B cell (primary cell): ENCODE data around the gene ASCC2. TPM values are rescaled to one million over a fixed set of nuclear protein-coding genes. Genes with fewer than 3 reads are reported as not detected.

Experiments used
- ATAC-seq: fragments of 200-7000 bp; cut with Tn5 transposase; one replicate; pipeline ENCODE4 v1.10.0; 2021; ENCODE audit warnings: low read depth, mild to moderate bottlenecking, moderate number of reproducible peaks, moderate library complexity
- CTCF ChIA-PET: fragments of 350-600 bp; sonication (Branson Sonifier 250); formaldehyde crosslinking; loops from one replicate; lab custom pipeline; 2021; ENCODE audit warnings: antibody characterized with exemption, inconsistent platforms; lab: Charles Lee
- POLR2A ChIA-PET: fragments of 350-600 bp; sonication (Branson Sonifier 250); formaldehyde crosslinking; loops from one replicate; lab custom pipeline; 2021; ENCODE audit warnings: antibody characterized with exemption; lab: Charles Lee
- DNase-seq: peaks from one replicate; pipeline ENCODE4 v3.0.0; 2013
- H2AFZ ChIP-seq: 2 replicates; pipeline ENCODE4 v1.6.1; 2012; ENCODE audit warnings: mild to moderate bottlenecking, low read depth, low read length; ENCODE audit not compliant: insufficient read depth, poor library complexity, severe bottlenecking
- H3K27ac ChIP-seq, 2 donors: 1 replicate in 1 of 2; 2 replicates in 1 of 2; pipeline ENCODE4 v1.5.1; 2012 to 2013; ENCODE audit warnings: low read length in 2 of 2, mild to moderate bottlenecking in 2 of 2, moderate library complexity in 1 of 2
- H3K27me3 ChIP-seq, 4 experiments: fragments of 200-600 bp in 1 of 4; sonication (generic) in 1 of 4; replicated peaks in 1 of 4; 1 replicate in 2 of 4; 2 replicates in 2 of 4; pipeline versions ENCODE4 v1.6.1 to v1.7.0; 2013 to 2016; ENCODE audit warnings: low read length in 3 of 4, mild to moderate bottlenecking in 2 of 4, mixed read lengths in 1 of 4, moderate library complexity in 1 of 4; ENCODE audit not compliant: insufficient read depth in 4 of 4, control insufficient read depth in 3 of 4; ENCODE audit errors: control extremely low read depth in 1 of 4
- H3K36me3 ChIP-seq, 2 experiments: replicated peaks in 1 of 2; 1 replicate in 1 of 2; 2 replicates in 1 of 2; pipeline versions ENCODE4 v1.6.1 to v1.7.1; 2013; ENCODE audit warnings: low read length in 1 of 2; ENCODE audit not compliant: insufficient read depth in 2 of 2, control insufficient read depth in 1 of 2; ENCODE audit errors: control extremely low read depth in 1 of 2, extremely low read depth in 1 of 2
- H3K4me1 ChIP-seq, 2 donors: fragments of 200-600 bp in 1 of 2; sonication (generic) in 1 of 2; 1 replicate in 1 of 2; 2 replicates in 1 of 2; pipeline versions ENCODE4 v1.5.1 to v1.6.1; 2013 to 2017; ENCODE audit warnings: low read length in 2 of 2; ENCODE audit not compliant: control insufficient read depth in 2 of 2, insufficient read depth in 2 of 2
- H3K4me2 ChIP-seq: replicated peaks from 2 replicates; pipeline ENCODE3; 2012; ENCODE audit warnings: mild to moderate bottlenecking, low read depth, low read length; ENCODE audit not compliant: poor library complexity, severe bottlenecking
- H3K4me3 ChIP-seq, 5 experiments: fragments of 200-600 bp in 1 of 5; sonication (generic) in 1 of 5; 1 replicate in 3 of 5; 2 replicates in 2 of 5; pipeline versions ENCODE4 v1.5.1 to v1.7.0; 2011 to 2016; ENCODE audit warnings: low read length in 4 of 5, mild to moderate bottlenecking in 4 of 5, low read depth in 2 of 5, control low read depth in 1 of 5, moderate library complexity in 1 of 5; ENCODE audit not compliant: insufficient read depth in 1 of 5; ENCODE audit errors: control extremely low read depth in 1 of 5, extremely low read depth in 1 of 5
- H3K79me2 ChIP-seq: fragments of 200-600 bp; sonication (generic); one replicate; pipeline ENCODE4 v1.6.0; 2016; ENCODE audit warnings: low read length; ENCODE audit not compliant: control insufficient read depth, insufficient read depth
- H3K9ac ChIP-seq: fragments of 200-600 bp; sonication (generic); 2 replicates; pipeline ENCODE4 v1.6.1; 2017; ENCODE audit warnings: mild to moderate bottlenecking, low read length, moderate library complexity
- H3K9me3 ChIP-seq, 3 donors: one replicate each; pipeline versions ENCODE4 v1.6.1 to v1.7.1; 2013; ENCODE audit warnings: low read length in 2 of 3; ENCODE audit not compliant: control insufficient read depth in 2 of 3, insufficient read depth in 1 of 3; ENCODE audit errors: control extremely low read depth in 1 of 3
- H4K20me1 ChIP-seq: 2 replicates; pipeline ENCODE4 v1.6.0; 2012; ENCODE audit warnings: mild to moderate bottlenecking, low read length; ENCODE audit not compliant: insufficient read depth, control insufficient read depth, poor library complexity, severe bottlenecking
- H3K27ac Mint-ChIP-seq: one replicate; pipeline ENCODE4 v1.8.0; 2021; ENCODE audit warnings: mixed read lengths
- H3K27me3 Mint-ChIP-seq: one replicate; pipeline ENCODE4 v1.8.0; 2021; ENCODE audit warnings: mixed read lengths
- H3K4me1 Mint-ChIP-seq: one replicate; pipeline ENCODE4 v1.8.0; 2021; ENCODE audit warnings: mixed read lengths
- H3K4me3 Mint-ChIP-seq: one replicate; pipeline ENCODE4 v1.8.0; 2021; ENCODE audit warnings: mixed read lengths
- H3K9me3 Mint-ChIP-seq: one replicate; pipeline ENCODE4 v1.8.0; 2022; ENCODE audit warnings: mixed read lengths; ENCODE audit not compliant: insufficient read depth
- EZH2 ChIP-seq: IDR thresholded peaks from 2 replicates; pipeline ENCODE4 v1.6.1; 2012; ENCODE audit warnings: borderline replicate concordance, low read depth, mild to moderate bottlenecking, moderate library complexity, low read length; ENCODE audit not compliant: insufficient read depth, poor library complexity, severe bottlenecking
- WGBS: methylation state at CpG from one replicate; pipeline ENCODE4 v1.1.5; 2013; ENCODE audit warnings: missing lambda C conversion rate; ENCODE audit not compliant: insufficient coverage; 5-methylcytosine and 5-hydroxymethylcytosine counted together
- intact Hi-C: fragments of 100-400 bp; cut with micrococcal nuclease; formaldehyde crosslinking; loops from one replicate; pipeline ENCODE4 v1.10.0; 2022
- polyA plus RNA-seq: library from polyadenylated mRNA; depleted of rRNA; stranded (reverse); fragments of >200 nt; gene quantifications from 2 replicates; pipeline ENCODE4 v1.2.3, GENCODE V29; 2012
- total RNA-seq, 2 donors: library from RNA; stranded (reverse); fragments of 120-200 nt in 1 of 2; gene quantifications; 1 replicate in 1 of 2; 2 replicates in 1 of 2; pipeline versions ENCODE4 v1.2.3 to v1.2.4, GENCODE V29; 2013 to 2022
- TF ChIP-seq, protein P1 (sequence below): fragments of 200-600 bp; IDR thresholded peaks from one replicate; pipeline ENCODE4 v1.8.0; 2022; ENCODE audit warnings: antibody characterized with exemption, mild to moderate bottlenecking

Gene ASCC2
- total and polyA plus RNA-seq, 2 donors (not counting 1 experiment from before 2014, with no cell fraction given) = 81.1 to 84.0 TPM

DNA sequence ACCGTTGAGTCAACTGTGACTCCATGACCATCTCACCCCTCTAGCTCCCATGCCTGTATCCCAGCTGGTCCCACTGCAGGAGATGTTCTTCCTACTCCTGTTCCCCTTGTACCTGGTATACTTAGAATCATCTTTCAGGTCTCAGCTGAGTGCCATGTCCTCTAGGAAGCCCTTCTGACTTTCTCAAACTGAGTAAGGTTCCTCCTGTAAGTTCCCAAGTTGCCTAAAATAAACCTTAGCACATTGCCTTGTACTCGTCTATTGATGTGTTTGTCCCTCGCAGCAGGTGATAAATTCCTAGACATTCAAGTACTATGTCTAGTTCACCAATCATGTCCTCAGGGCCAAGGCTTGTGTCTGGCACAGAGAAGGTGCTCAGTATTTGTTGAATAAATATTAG is 18.4 kb upstream of the ASCC2 start:
- intact Hi-C loops = no loop called here
- POLR2A ChIA-PET = no interaction called here
- H3K9ac ChIP-seq = no peak overlapping the region
- DNase-seq (no peak), ATAC-seq (no peak)
- no peaks in the 10 kb centered on the region for H3K4me1 ChIP-seq
- no peaks in the 10 kb centered on the region for H3K4me1 Mint-ChIP-seq
- no peak overlapping the region for H3K4me3 Mint-ChIP-seq
- CTCF ChIA-PET = interaction anchor here (0.5 kb wide), 1 partner anchor 957 kb away, joined by 4 read pairs; no protein-coding TSS in a partner anchor
- H3K9me3 ChIP-seq = no peaks in the 10 kb centered on the region
- no peak overlapping the region for H3K27ac ChIP-seq
- 67% methylated on average over 1 of the region's 3 CpGs for WGBS
- no peaks in the 10 kb centered on the region for H3K79me2 ChIP-seq
- H3K9me3 Mint-ChIP-seq = no peaks in the 10 kb centered on the region
- no peak overlapping the region for H2AFZ ChIP-seq
- H3K27ac Mint-ChIP-seq = no peak overlapping the region
- H3K27me3 Mint-ChIP-seq = peaks cover 9% of the 10 kb centered on the region
- no peak overlapping the region for H3K4me2 ChIP-seq
- H3K27me3 ChIP-seq = no peaks in the 10 kb centered on the region
- H3K36me3 ChIP-seq = no peaks in the 10 kb centered on the region
- no peaks in the 10 kb centered on the region for H4K20me1 ChIP-seq
- TF ChIP-seq EZH2 = no peak
- TF ChIP-seq, protein P1, sequence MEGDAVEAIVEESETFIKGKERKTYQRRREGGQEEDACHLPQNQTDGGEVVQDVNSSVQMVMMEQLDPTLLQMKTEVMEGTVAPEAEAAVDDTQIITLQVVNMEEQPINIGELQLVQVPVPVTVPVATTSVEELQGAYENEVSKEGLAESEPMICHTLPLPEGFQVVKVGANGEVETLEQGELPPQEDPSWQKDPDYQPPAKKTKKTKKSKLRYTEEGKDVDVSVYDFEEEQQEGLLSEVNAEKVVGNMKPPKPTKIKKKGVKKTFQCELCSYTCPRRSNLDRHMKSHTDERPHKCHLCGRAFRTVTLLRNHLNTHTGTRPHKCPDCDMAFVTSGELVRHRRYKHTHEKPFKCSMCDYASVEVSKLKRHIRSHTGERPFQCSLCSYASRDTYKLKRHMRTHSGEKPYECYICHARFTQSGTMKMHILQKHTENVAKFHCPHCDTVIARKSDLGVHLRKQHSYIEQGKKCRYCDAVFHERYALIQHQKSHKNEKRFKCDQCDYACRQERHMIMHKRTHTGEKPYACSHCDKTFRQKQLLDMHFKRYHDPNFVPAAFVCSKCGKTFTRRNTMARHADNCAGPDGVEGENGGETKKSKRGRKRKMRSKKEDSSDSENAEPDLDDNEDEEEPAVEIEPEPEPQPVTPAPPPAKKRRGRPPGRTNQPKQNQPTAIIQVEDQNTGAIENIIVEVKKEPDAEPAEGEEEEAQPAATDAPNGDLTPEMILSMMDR = no peak
- H3K4me3 ChIP-seq = no peak overlapping the region

DNA sequence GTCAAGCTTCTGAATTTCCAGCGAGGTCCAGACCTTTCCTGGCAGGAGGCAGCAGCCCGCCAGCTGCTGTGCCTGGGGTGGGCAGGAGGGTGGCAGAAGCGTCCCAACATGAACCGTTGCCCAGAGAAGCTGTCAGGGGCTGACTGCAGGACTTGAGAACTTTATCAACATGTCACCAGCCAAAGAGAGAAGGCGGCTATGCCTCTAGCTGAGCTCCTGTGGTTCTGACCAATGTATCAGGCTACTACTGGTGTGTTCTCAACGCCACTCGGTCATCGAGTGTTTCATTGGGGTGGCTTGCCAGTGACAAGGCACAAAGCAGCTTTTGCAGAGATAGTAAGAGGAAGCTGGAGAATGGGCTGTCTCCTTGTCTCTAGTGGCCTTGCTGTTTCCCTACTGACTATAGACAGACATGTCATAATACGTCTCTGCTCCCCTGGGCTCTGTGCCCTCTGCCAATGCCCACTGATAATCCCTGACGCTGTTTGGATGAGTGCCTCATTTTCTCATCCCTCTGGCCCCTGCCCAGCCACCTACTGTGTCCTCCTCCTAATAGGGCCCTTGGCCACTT is 17.6 kb upstream of the ASCC2 start:
- no peak overlapping the region for H3K4me3 ChIP-seq
- no peak overlapping the region for H3K27ac Mint-ChIP-seq
- H3K9ac ChIP-seq = no peak overlapping the region
- POLR2A ChIA-PET = no interaction called here
- no peaks in the 10 kb centered on the region for H4K20me1 ChIP-seq
- H3K9me3 ChIP-seq = no peaks in the 10 kb centered on the region
- no peak overlapping the region for H3K4me3 Mint-ChIP-seq
- no peaks in the 10 kb centered on the region for H3K79me2 ChIP-seq
- WGBS = 80% methylated on average over 10 of the region's 10 CpGs
- H3K4me1 ChIP-seq = no peaks in the 10 kb centered on the region
- no peak for TF ChIP-seq EZH2
- TF ChIP-seq, protein P1 = no peak
- CTCF ChIA-PET = no interaction called here
- H3K27me3 ChIP-seq = no peaks in the 10 kb centered on the region
- no peaks in the 10 kb centered on the region for H3K9me3 Mint-ChIP-seq
- DNase-seq = no peak
- no peak overlapping the region for H2AFZ ChIP-seq
- no peaks in the 10 kb centered on the region for H3K36me3 ChIP-seq
- H3K4me2 ChIP-seq = no peak overlapping the region
- no peak for ATAC-seq
- no peaks in the 10 kb centered on the region for H3K4me1 Mint-ChIP-seq
- intact Hi-C loops = no loop called here
- H3K27ac ChIP-seq = no peak overlapping the region
- H3K27me3 Mint-ChIP-seq = peaks cover 9% of the 10 kb centered on the region
